Mammary epithelial cell (primary cell): Measurements from ENCODE around the gene ATXN7L1.

Source experiments
- EZH2 ChIP-seq: IDR thresholded peaks from 2 replicates; pipeline ENCODE4 v1.6.1; 2012; ENCODE audit warnings: low read length, inconsistent platforms, borderline replicate concordance
- TF ChIP-seq, protein P1 (sequence below), 2 donors: IDR thresholded peaks in 1 of 2; conservative IDR thresholded peaks in 1 of 2; 2 replicates each; pipeline ENCODE4 v1.5.1; 2011 to 2012; ENCODE audit warnings: inconsistent platforms in 2 of 2, low read length in 2 of 2, mild to moderate bottlenecking in 2 of 2, control low read depth in 1 of 2, low read depth in 1 of 2; ENCODE audit not compliant: insufficient read depth in 1 of 2; ENCODE audit errors: extremely low read depth in 1 of 2

DNA sequence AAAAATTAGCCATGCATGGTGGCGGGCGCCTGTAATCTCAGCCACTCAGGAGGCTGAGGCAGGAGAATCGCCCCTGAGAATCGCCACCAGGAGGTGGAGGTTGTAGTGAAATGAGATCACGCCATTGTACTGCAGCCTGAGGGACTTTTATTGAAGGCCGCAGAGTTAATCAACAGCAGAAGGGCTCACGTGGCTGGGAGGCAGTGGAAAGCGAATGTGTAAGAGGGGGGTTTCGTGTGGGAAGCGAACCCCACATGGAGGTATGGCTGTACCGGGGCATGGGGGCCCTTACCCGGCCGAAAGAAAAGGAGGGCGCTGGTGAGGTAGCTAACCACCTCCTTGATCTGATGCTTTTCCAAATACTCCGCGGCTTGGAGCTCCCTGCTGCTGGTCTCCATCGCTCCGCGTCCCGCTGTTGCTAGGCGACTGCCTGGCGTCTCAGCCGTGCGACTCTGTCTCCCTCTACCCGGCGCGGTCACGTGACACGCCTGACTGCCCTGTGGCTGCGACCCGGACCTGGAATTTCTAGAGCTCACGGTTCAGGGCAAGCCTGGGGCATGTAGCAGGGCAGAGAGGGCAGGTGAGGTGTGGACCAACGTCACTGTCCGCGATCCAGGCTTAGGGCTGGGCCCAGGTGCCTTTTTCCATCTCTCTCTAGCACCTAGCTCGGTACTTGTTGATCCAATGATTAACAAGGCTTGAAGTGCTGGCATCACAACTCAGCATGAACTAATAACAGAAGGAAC lies 295.2 kb downstream of the ATXN7L1 start, which contains the start of gene EFCAB10:
- TF ChIP-seq, protein P1, sequence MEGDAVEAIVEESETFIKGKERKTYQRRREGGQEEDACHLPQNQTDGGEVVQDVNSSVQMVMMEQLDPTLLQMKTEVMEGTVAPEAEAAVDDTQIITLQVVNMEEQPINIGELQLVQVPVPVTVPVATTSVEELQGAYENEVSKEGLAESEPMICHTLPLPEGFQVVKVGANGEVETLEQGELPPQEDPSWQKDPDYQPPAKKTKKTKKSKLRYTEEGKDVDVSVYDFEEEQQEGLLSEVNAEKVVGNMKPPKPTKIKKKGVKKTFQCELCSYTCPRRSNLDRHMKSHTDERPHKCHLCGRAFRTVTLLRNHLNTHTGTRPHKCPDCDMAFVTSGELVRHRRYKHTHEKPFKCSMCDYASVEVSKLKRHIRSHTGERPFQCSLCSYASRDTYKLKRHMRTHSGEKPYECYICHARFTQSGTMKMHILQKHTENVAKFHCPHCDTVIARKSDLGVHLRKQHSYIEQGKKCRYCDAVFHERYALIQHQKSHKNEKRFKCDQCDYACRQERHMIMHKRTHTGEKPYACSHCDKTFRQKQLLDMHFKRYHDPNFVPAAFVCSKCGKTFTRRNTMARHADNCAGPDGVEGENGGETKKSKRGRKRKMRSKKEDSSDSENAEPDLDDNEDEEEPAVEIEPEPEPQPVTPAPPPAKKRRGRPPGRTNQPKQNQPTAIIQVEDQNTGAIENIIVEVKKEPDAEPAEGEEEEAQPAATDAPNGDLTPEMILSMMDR (conservative IDR thresholded peaks at IDR 0.05 in 1 of 2, IDR thresholded peaks at IDR 0.05 in 1 of 2; ENCODE audit: extremely low read depth in 1 of 2, insufficient read depth in 1 of 2, low read depth in 1 of 2, low read length in 2 of 2), result no peak
- TF ChIP-seq EZH2, result no peak
